Endothelial cell of umbilical vein (primary cell): ENCODE results near the gene CPNE7. TPM values are rescaled to one million over a fixed set of nuclear protein-coding genes. Genes with fewer than 3 reads are reported as not detected.

Experiments
- BruUV-seq: library from RNA; stranded (reverse); fragments of 400-500 nt; replicated peaks from 2 replicates; lab custom pipeline; 2021; lab: Mats Ljungman, UMichigan
- CTCF ChIA-PET: fragments of 300-600, 350-600 bp; sonication (Branson Sonifier 250); formaldehyde crosslinking; loops from one replicate; lab custom pipeline; 2021; ENCODE audit warnings: antibody characterized with exemption, inconsistent platforms; lab: Charles Lee
- POLR2A ChIA-PET: fragments of 300-600, 350-600 bp; sonication (Branson Sonifier 250); formaldehyde crosslinking; loops from one replicate; lab custom pipeline; 2021; ENCODE audit warnings: antibody characterized with exemption, inconsistent platforms; lab: Charles Lee
- DNase-seq: peaks from one replicate; pipeline ENCODE4 v3.0.0-alpha.2; 2011; ENCODE audit warnings: low read depth, low spot score
- FAIRE-seq: peaks from 2 replicates; lab custom pipeline; 2011; peaks lifted over from hg19 to GRCh38; lab: Jason Lieb, UNC
- H2AFZ ChIP-seq: 2 replicates; pipeline ENCODE4 v1.6.0; 2012; ENCODE audit warnings: low read depth, low read length, control low read depth, inconsistent platforms
- H3K27ac ChIP-seq: 2 replicates; pipeline ENCODE4 v1.5.1; 2011; ENCODE audit warnings: low read depth, mild to moderate bottlenecking, control low read depth, low read length, moderate library complexity; ENCODE audit not compliant: insufficient read depth
- H3K27me3 ChIP-seq, 2 experiments: 2 replicates each; pipeline versions ENCODE4 v1.6.0 to v1.6.1; 2011; ENCODE audit warnings: low read length in 2 of 2, mixed read lengths in 1 of 2; ENCODE audit not compliant: control insufficient read depth in 2 of 2, insufficient read depth in 2 of 2
- H3K36me3 ChIP-seq, 2 experiments: 2 replicates in 1 of 2; 3 replicates in 1 of 2; pipeline ENCODE4 v1.5.1; 2011; ENCODE audit warnings: low read length in 2 of 2, mild to moderate bottlenecking in 1 of 2, moderate library complexity in 1 of 2; ENCODE audit not compliant: control insufficient read depth in 2 of 2, insufficient read depth in 2 of 2; ENCODE audit errors: extremely low read depth in 1 of 2
- H3K4me1 ChIP-seq: 3 replicates; pipeline ENCODE4 v1.5.1; 2011; ENCODE audit warnings: mild to moderate bottlenecking, low read length; ENCODE audit not compliant: control insufficient read depth, insufficient read depth; ENCODE audit errors: extremely low read depth
- H3K4me2 ChIP-seq: 2 replicates; pipeline ENCODE4 v1.6.1; 2011; ENCODE audit warnings: low read length, control low read depth, mixed read lengths; ENCODE audit not compliant: insufficient read depth
- H3K4me3 ChIP-seq, 3 experiments: fragments of 200-600 bp in 1 of 3; sonication (generic), shearing (Covaris generic) in 1 of 3; replicated peaks in 1 of 3; 2 replicates each; pipeline ENCODE4 v1.5.1; 2011 to 2016; ENCODE audit warnings: control low read depth in 3 of 3, low read length in 3 of 3, mild to moderate bottlenecking in 2 of 3, inconsistent platforms in 1 of 3, low read depth in 1 of 3, moderate library complexity in 1 of 3; ENCODE audit not compliant: insufficient read depth in 1 of 3
- H3K79me2 ChIP-seq: 2 replicates; pipeline ENCODE4 v1.6.0; 2012; ENCODE audit warnings: low read length, inconsistent platforms; ENCODE audit not compliant: control insufficient read depth, insufficient read depth
- H3K9ac ChIP-seq: replicated peaks from 2 replicates; pipeline ENCODE3; 2011; ENCODE audit warnings: low read length, control low read depth; ENCODE audit not compliant: insufficient read depth; ENCODE audit errors: extremely low read depth
- H3K9me1 ChIP-seq: replicated peaks from 3 replicates; pipeline ENCODE4 v1.6.0; 2011; ENCODE audit warnings: mild to moderate bottlenecking, low read length; ENCODE audit not compliant: control insufficient read depth, insufficient read depth; ENCODE audit errors: extremely low read depth
- H3K9me3 ChIP-seq: replicated peaks from 2 replicates; pipeline ENCODE4 v1.5.1; 2012; ENCODE audit warnings: low read length, inconsistent platforms; ENCODE audit not compliant: control insufficient read depth, insufficient read depth
- H4K20me1 ChIP-seq: replicated peaks from 2 replicates; pipeline ENCODE3; 2011; ENCODE audit warnings: mild to moderate bottlenecking, low read length; ENCODE audit not compliant: control insufficient read depth, insufficient read depth; ENCODE audit errors: extremely low read depth
- EZH2 ChIP-seq: IDR thresholded peaks from 2 replicates; pipeline ENCODE4 v1.6.1; 2012; ENCODE audit warnings: borderline replicate concordance, low read depth, mild to moderate bottlenecking, moderate library complexity, low read length, inconsistent platforms; ENCODE audit not compliant: severe bottlenecking
- GATA2 ChIP-seq: IDR thresholded peaks from 2 replicates; pipeline ENCODE4 v1.7.0; 2011; ENCODE audit warnings: low read depth, mild to moderate bottlenecking, moderate library complexity, mixed read lengths, low read length; ENCODE audit not compliant: insufficient read length, insufficient read depth
- MAX ChIP-seq: IDR thresholded peaks from 2 replicates; pipeline ENCODE4 v1.6.1; 2011; ENCODE audit not compliant: insufficient read depth, insufficient read length
- MYC ChIP-seq: IDR thresholded peaks from one replicate; pipeline ENCODE4 v1.6.1; 2011; ENCODE audit warnings: mild to moderate bottlenecking, low read depth, low read length
- POLR2AphosphoS5 ChIP-seq: IDR thresholded peaks from 2 replicates; pipeline ENCODE4 v1.6.1; 2012; ENCODE audit warnings: low read depth, mild to moderate bottlenecking, control low read depth, low read length, moderate library complexity; ENCODE audit not compliant: insufficient read depth
- dilution Hi-C: fragments of 300-500 bp; cut with MboI; formaldehyde crosslinking; loops from one replicate; pipeline ENCODE4 v1.15.0; 2019; ENCODE audit warnings: low sequenced_read_pairs; ENCODE audit not compliant: extremely low pct_ligation_motif_present
- intact Hi-C: fragments of 100-400 bp; cut with micrococcal nuclease; formaldehyde crosslinking; loops from one replicate; pipeline ENCODE4 v1.10.0; 2022
- polyA plus RNA-seq, 4 experiments: library from polyadenylated mRNA; depleted of rRNA in 3 of 4; stranded (reverse) in 3 of 4; unstranded in 1 of 4; fragments of >200 nt; gene quantifications; 2 replicates each; pipeline versions ENCODE4 v1.2.1 to v1.2.3, GENCODE V29; 2011 to 2012; ENCODE audit warnings: missing spikeins in 1 of 4
- total RNA-seq: library from RNA; stranded (reverse); gene quantifications from 2 replicates; pipeline ENCODE4 v1.2.3, GENCODE V29; 2021

The CPNE7 gene
- total and polyA plus RNA-seq, 2 donors (not counting 3 experiments of a cell fraction or from before 2014, with no cell fraction given) = 2.0 to 5.9 TPM

GRCh38 chr16:89623511-89624261 lies 48.1 kb downstream of the CPNE7 start:
- Histone ChIP-seq H3K27ac (peak overlapping the region; percentile 37), H3K4me2 (peak overlapping the region; percentile 37), H3K9me3 (no peaks in the 10 kb centered on the region), H3K4me1 (peaks cover 12% of the 10 kb centered on the region), H3K79me2 (no peaks in the 10 kb centered on the region), H3K27me3 (peaks cover 0 to 8% of the 10 kb centered on the region in 2 experiments), H3K9me1 (no peaks in the 10 kb centered on the region), H3K36me3 (no peaks in the 10 kb centered on the region), H2AFZ (peak overlapping the region; percentile 90), H3K4me3 (no peak overlapping the region), H3K9ac (no peak overlapping the region), H4K20me1 (no peaks in the 10 kb centered on the region)
- DNase-seq (peak; percentile 82), FAIRE-seq (peak; percentile 93)
- no peak for TF ChIP-seq MYC
- TF ChIP-seq POLR2AphosphoS5 = no peak
- TF ChIP-seq GATA2 = no peak
- TF ChIP-seq MAX = peak; percentile 91
- TF ChIP-seq EZH2 = no peak
- ChIA-PET CTCF (interaction anchor here (0.7 to 1.6 kb wide), 8 partner anchors 9 to 250 kb away, joined by 3 to 34 read pairs (median 4); partner anchors contain the start of genes DPEP1 and TCF25), POLR2A (no interaction called here)
- BruUV-seq = no TSS peak
- intact Hi-C loops = loop anchor here (5.0 kb wide), 1 partner anchor 41 kb away; no protein-coding TSS in a partner anchor
- dilution Hi-C loops = no loop called here
